K562 (cell line): Measurements from ENCODE around the gene EMX1. TPM values are rescaled to one million over a fixed set of nuclear protein-coding genes. Genes with fewer than 3 reads are reported as not detected.

Experiments used
- ATAC-seq: fragments of 200-7000 bp; cut with Tn5 transposase; 3 replicates; pipeline ENCODE4 v1.9.1; 2020; ENCODE audit warnings: moderate library complexity
- Bru-seq: library from RNA; stranded (reverse); fragments of 400-500 nt; gene quantifications from one replicate; lab custom pipeline; 2021; lab: Mats Ljungman, UMichigan
- BruChase-seq, 2 experiments: library from RNA; stranded (reverse); fragments of 400-500 nt; gene quantifications; one replicate each; lab custom pipeline; 2021; lab: Mats Ljungman, UMichigan
- BruUV-seq: library from RNA; stranded (reverse); fragments of 400-500 nt; replicated peaks from 2 replicates; lab custom pipeline; 2021; lab: Mats Ljungman, UMichigan
- CTCF ChIA-PET: fragments of 300-600 bp; formaldehyde crosslinking; extraction: SDS; loops from one replicate; lab custom pipeline; 2021; ENCODE audit warnings: low intra/inter-chr PET ratio; lab: Yijun Ruan, JAX
- POLR2A ChIA-PET: fragments of 300-600, 350-650 bp; sonication (Branson Sonifier 250); formaldehyde crosslinking; extraction: SDS; loops from one replicate; lab custom pipeline; 2021; ENCODE audit warnings: antibody characterized with exemption, inconsistent platforms; lab: Yijun Ruan, JAX
- DNase-seq, 4 experiments: peaks; one replicate each; pipeline versions ENCODE4 v3.0.0 to v3.0.0-alpha.2; 2011 to 2018; ENCODE audit warnings: low spot score in 3 of 4, mixed read lengths in 3 of 4; ENCODE audit errors: extremely low read depth in 1 of 4
- FAIRE-seq: peaks from 2 replicates; lab custom pipeline; 2011; peaks lifted over from hg19 to GRCh38; lab: Jason Lieb, UNC
- H2AFZ ChIP-seq: 2 replicates; pipeline ENCODE4 v1.6.0; 2011; ENCODE audit warnings: low read depth, low read length, control low read depth, inconsistent platforms
- H3K27ac ChIP-seq: fragments of 200-600 bp; 3 replicates; pipeline ENCODE4 v1.8.0; 2011; ENCODE audit warnings: low read depth, mild to moderate bottlenecking, control low read depth, inconsistent platforms, low read length, moderate library complexity, mixed read lengths; ENCODE audit errors: extremely low read depth
- H3K27me3 ChIP-seq, 2 experiments: fragments of 300-600 bp in 1 of 2; 2 replicates in 1 of 2; 3 replicates in 1 of 2; pipeline versions ENCODE4 v1.6.0 to v1.8.0; 2011; ENCODE audit warnings: inconsistent platforms in 2 of 2, low read length in 2 of 2, mild to moderate bottlenecking in 1 of 2, mixed read lengths in 1 of 2, moderate library complexity in 1 of 2; ENCODE audit not compliant: control insufficient read depth in 2 of 2, insufficient read depth in 2 of 2
- H3K36me3 ChIP-seq: fragments of 300-600 bp; 3 replicates; pipeline ENCODE4 v1.8.0; 2011; ENCODE audit warnings: mild to moderate bottlenecking, low read length, inconsistent platforms; ENCODE audit not compliant: control insufficient read depth, insufficient read depth
- H3K4me1 ChIP-seq, 2 experiments: fragments of 200-600 bp in 1 of 2; replicated peaks in 1 of 2; 2 replicates in 1 of 2; 3 replicates in 1 of 2; pipeline versions ENCODE4 v1.5.1 to v1.8.0; 2011; ENCODE audit warnings: inconsistent platforms in 2 of 2, low read length in 2 of 2, mild to moderate bottlenecking in 1 of 2, mixed read lengths in 1 of 2, moderate library complexity in 1 of 2; ENCODE audit not compliant: control insufficient read depth in 2 of 2, insufficient read depth in 2 of 2
- H3K4me2 ChIP-seq: 2 replicates; pipeline ENCODE4 v1.6.1; 2011; ENCODE audit warnings: low read length, control low read depth, inconsistent platforms, mixed read lengths; ENCODE audit not compliant: insufficient read depth
- H3K4me3 ChIP-seq: fragments of 200-600 bp; sonication (generic), shearing (Covaris generic); 2 replicates; pipeline ENCODE4 v1.5.1; 2016; ENCODE audit warnings: control low read depth, inconsistent platforms
- H3K79me2 ChIP-seq: fragments of 200-600 bp; 3 replicates; pipeline ENCODE4 v1.8.0; 2011; ENCODE audit warnings: low read length, inconsistent platforms; ENCODE audit not compliant: control insufficient read depth, insufficient read depth
- H3K9ac ChIP-seq, 2 experiments: 2 replicates each; pipeline versions ENCODE4 v1.6.0 to v1.6.1; 2011; ENCODE audit warnings: low read depth in 2 of 2, low read length in 2 of 2, control low read depth in 1 of 2, inconsistent platforms in 1 of 2, mild to moderate bottlenecking in 1 of 2, mixed read lengths in 1 of 2; ENCODE audit not compliant: insufficient read depth in 1 of 2
- H3K9me1 ChIP-seq: one replicate; pipeline ENCODE4 v1.6.0; 2011; ENCODE audit warnings: inconsistent platforms, mild to moderate bottlenecking, low read length, moderate library complexity; ENCODE audit not compliant: control insufficient read depth, insufficient read depth
- H3K9me3 ChIP-seq: replicated peaks from 2 replicates; pipeline ENCODE4 v1.5.1; 2011; ENCODE audit warnings: low read depth, low read length, inconsistent platforms; ENCODE audit not compliant: control insufficient read depth, insufficient read depth
- H4K20me1 ChIP-seq: replicated peaks from 2 replicates; pipeline ENCODE4 v1.6.1; 2011; ENCODE audit warnings: low read length, inconsistent platforms, mixed read lengths; ENCODE audit not compliant: control insufficient read depth, insufficient read depth
- KDM2B ChIP-seq: fragments of 250-450 bp; sonication (Bioruptor Pico); IDR thresholded peaks from 2 replicates; pipeline ENCODE4 v1.8.0; 2021; ENCODE audit warnings: mild to moderate bottlenecking, moderate library complexity
- NEUROD1 ChIP-seq: fragments of 150-350 bp; IDR thresholded peaks from 2 replicates; pipeline ENCODE4 v1.6.1; 2014; ENCODE audit warnings: borderline replicate concordance, low read length, low read depth; ENCODE audit not compliant: partially characterized antibody
- POLR2G ChIP-seq: fragments of 200-400 bp; formaldehyde crosslinking; IDR thresholded peaks from 2 replicates; pipeline ENCODE4 v1.6.1; 2017; ENCODE audit warnings: low read depth, mild to moderate bottlenecking, antibody characterized with exemption, low read length, moderate library complexity
- PRPF4 ChIP-seq: fragments of 200-400 bp; formaldehyde crosslinking; IDR thresholded peaks from one replicate; pipeline ENCODE4 v1.6.1; 2017; ENCODE audit warnings: low read length, low read depth, mild to moderate bottlenecking; ENCODE audit not compliant: insufficient read depth, poor library complexity, severe bottlenecking
- ZBTB17 ChIP-seq: fragments of 450-650 bp; formaldehyde crosslinking; IDR thresholded peaks from 2 replicates; pipeline ENCODE4 v1.4.0; 2020; ENCODE audit warnings: mild to moderate bottlenecking
- ZSCAN32 ChIP-seq: fragments of 450-650 bp; formaldehyde crosslinking; IDR thresholded peaks from 2 replicates; pipeline ENCODE4 v1.4.0; 2020; ENCODE audit warnings: mild to moderate bottlenecking, moderate library complexity
- WGBS: fragments of 100-300 bp; shearing (Covaris generic); methylation state at CpG from one replicate; pipeline ENCODE4 v1.1.6; 2016; ENCODE audit warnings: low coverage, mixed read lengths; ENCODE audit not compliant: insufficient coverage; ENCODE audit errors: missing lambda C conversion rate; 5-methylcytosine and 5-hydroxymethylcytosine counted together
- in situ Hi-C: fragments of 300-500 bp; cut with MboI; formaldehyde crosslinking; loops from 4 replicates; pipeline ENCODE4 v1.15.0; 2018; ENCODE audit warnings: inconsistent platforms, mixed read lengths
- intact Hi-C: fragments of 100-400 bp; cut with micrococcal nuclease; formaldehyde crosslinking; loops from 2 replicates; pipeline ENCODE4 v1.14.2; 2022
- long read RNA-seq, 3 experiments: library from polyadenylated mRNA in 2 of 3; library from RNA in 1 of 3; unstranded in 2 of 3; stranded (forward) in 1 of 3; transcript quantifications; one replicate each; pipeline ENCODE4 v2.0.0, GENCODE V29; 2019 to 2022
- polyA minus RNA-seq, 3 experiments: library from RNA; depleted of rRNA, polyadenylated mRNA; stranded (reverse); fragments of >200 nt; gene quantifications; 2 replicates each; pipeline ENCODE4 v1.2.3, GENCODE V29; 2011
- polyA plus RNA-seq, 8 experiments: library from polyadenylated mRNA; depleted of rRNA in 4 of 8; stranded (reverse) in 5 of 8; unstranded in 3 of 8; fragments of >200 nt; fragmentation: Nextera tagmentation in 2 of 8; fragmentation: Illumina TruSeq in 1 of 8; extraction: Ambion mirVana in 2 of 8; extraction: Trizol in 1 of 8; gene quantifications; 2 replicates each; pipeline versions ENCODE4 v1.2.1 to v1.2.3, GENCODE V29; 2011 to 2014; ENCODE audit warnings: inconsistent platforms in 1 of 8, missing spikeins in 1 of 8
- total RNA-seq, 7 experiments: library from RNA; depleted of rRNA in 6 of 7; stranded (reverse); fragments of >200 nt in 6 of 7; fragmentation: Illumina TruSeq in 2 of 7; extraction: Trizol in 2 of 7; gene quantifications; 2 replicates each; pipeline versions ENCODE4 v1.2.1 to v1.2.3, GENCODE V29; 2011 to 2021; ENCODE audit warnings: low replicate concordance in 1 of 7
- TF ChIP-seq, protein P1 (sequence below): fragments of 200-800 bp; sonication (Bioruptor generic); IDR thresholded peaks from 2 replicates; pipeline ENCODE4 v1.6.1; 2017; ENCODE audit warnings: missing genetic modification characterization, missing compliant biosample characterization
- TF ChIP-seq, protein P2 (sequence below): fragments of 200-400 bp; formaldehyde crosslinking; IDR thresholded peaks from 2 replicates; pipeline ENCODE4 v1.6.1; 2017; ENCODE audit warnings: mild to moderate bottlenecking, low read depth, low read length, moderate library complexity
- TF ChIP-seq, protein P3 (sequence below), 2 experiments: IDR thresholded peaks; 2 replicates each; pipeline ENCODE4 v1.6.1; 2011; ENCODE audit warnings: borderline replicate concordance in 1 of 2, control low read depth in 1 of 2, low read depth in 1 of 2, low read length in 1 of 2, mild to moderate bottlenecking in 1 of 2, mixed read lengths in 1 of 2, moderate library complexity in 1 of 2; ENCODE audit not compliant: insufficient read depth in 1 of 2, insufficient read length in 1 of 2, poor library complexity in 1 of 2, severe bottlenecking in 1 of 2; ENCODE audit errors: extremely low read depth in 1 of 2

Gene EMX1
- 0.28 TPM in 1 of 2 replicates, not detected in the other for total RNA-seq (2011; cell fraction: chromatin; rRNA removed; ENCODE audit: low replicate concordance)
- total RNA-seq (2011; cell fraction: nucleolus; rRNA removed): 0.17 TPM in 1 of 2 replicates, not detected in the other
- not detected in 2 replicates for total RNA-seq (2011; cell fraction: nucleoplasm; rRNA removed)
- total RNA-seq (2014; rRNA removed): 0.20 and 0.32 TPM in 2 replicates
- not detected in 2 replicates for total RNA-seq (2014; rRNA removed; fragmentation: Illumina TruSeq; extraction: Trizol)
- total RNA-seq (2015; rRNA removed; fragmentation: Illumina TruSeq; extraction: Trizol): not detected in 2 replicates
- total RNA-seq (2021): 0.18 TPM in 1 of 2 replicates, not detected in the other
- 0.10 and 0.22 TPM in 2 replicates for polyA plus RNA-seq (2011; rRNA removed)
- 0.07 and 0.16 TPM in 2 replicates for polyA plus RNA-seq (2011; cell fraction: cytosol; rRNA removed)
- 0.11 and 0.21 TPM in 2 replicates for polyA plus RNA-seq (2011; cell fraction: nucleus; rRNA removed)
- polyA plus RNA-seq (2012): 0.04 and 0.11 TPM in 2 replicates
- not detected in 2 replicates for polyA plus RNA-seq (2014; fragmentation: Illumina TruSeq; extraction: Trizol)
- polyA plus RNA-seq (2014; fragmentation: Nextera tagmentation; extraction: Ambion mirVana): not detected
- 0.21 TPM in 1 of 2 replicates, not detected in the other for polyA plus RNA-seq (2014; rRNA removed)
- not detected in 2 replicates for polyA minus RNA-seq (2011; rRNA and poly(A)+ RNA removed)
- not detected in 2 replicates for polyA minus RNA-seq (2011; cell fraction: cytosol; rRNA and poly(A)+ RNA removed)
- polyA minus RNA-seq (2011; cell fraction: nucleus; rRNA and poly(A)+ RNA removed): 0.27 and 0.33 TPM in 2 replicates
- percentile 28 among the genes with signal in this experiment for Bru-seq, nascent RNA
- BruChase-seq, experiment 1, labeled RNA remaining after a 2-hour chase: percentile 12 among the genes with signal in this experiment
- BruChase-seq, experiment 2, labeled RNA remaining after a 6-hour chase: not detected
- long read RNA-seq, experiment 1: 0 reads
- long read RNA-seq, experiment 2: 0 reads
- long read RNA-seq, experiment 3: 0 reads

DNA sequence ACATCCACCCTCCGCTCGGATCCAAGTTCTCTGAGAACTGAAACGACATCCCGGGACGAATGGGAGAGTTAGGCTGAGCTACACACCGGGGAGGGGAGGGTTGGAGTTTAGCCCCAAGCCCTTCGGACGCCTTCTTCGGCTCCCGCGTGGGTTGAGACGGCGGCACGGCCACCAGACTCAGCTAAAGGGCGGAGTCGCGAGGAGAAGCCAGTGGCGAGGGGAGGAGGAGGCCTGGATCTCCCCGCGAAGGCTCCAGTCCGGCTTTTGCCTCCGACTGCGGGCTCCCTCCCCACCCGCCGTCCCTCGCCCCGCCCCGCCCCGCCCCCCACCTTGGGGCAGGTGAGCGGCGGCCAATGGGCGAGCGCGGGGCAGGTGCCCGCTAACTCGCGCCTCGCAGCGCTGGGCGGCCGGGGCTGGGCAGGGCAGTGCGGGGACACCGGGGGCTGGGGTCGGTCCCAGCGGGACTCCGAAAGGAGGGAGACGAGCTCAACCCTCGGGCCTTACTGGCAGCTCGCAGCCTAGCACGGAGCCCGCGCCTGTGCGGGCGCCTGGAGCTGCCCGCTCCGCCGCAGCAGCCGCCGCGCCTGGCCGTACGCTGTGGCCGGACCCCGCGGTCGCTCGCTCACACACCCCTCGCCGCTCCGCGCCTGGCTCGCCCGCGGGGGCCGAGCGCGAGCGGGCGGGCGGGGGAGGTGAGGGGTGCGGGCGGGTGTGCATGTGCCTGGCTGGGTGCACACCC is at the start of gene EMX1:
Gene EMX1 (plus strand): TSS at position 382 of the 739 bp plus-strand sequence. CDS start 334 bp downstream, at position 716.
- DNase-seq: peak; percentile 72 to 95 (median 91)
- FAIRE-seq: no peak
- Histone ChIP-seq H3K36me3 (no peaks in the 10 kb centered on the region), H3K4me2 (peak within 1 kb of the TSS; percentile 54), H2AFZ (peak within 1 kb of the TSS; percentile 84), H3K9ac (peak within 1 kb of the TSS in 1 of 2 experiments; percentile 83; a peak in 2 of 4 replicates), H3K4me1 (peaks cover 0 to 53% of the 10 kb centered on the region in 2 experiments; a peak in 3 of 5 replicates), H3K9me3 (no peaks in the 10 kb centered on the region), H3K79me2 (no peaks in the 10 kb centered on the region), H3K27me3 (peaks cover 72 to 80% of the 10 kb centered on the region in 2 experiments), H3K27ac (no peak within 1 kb of the TSS), H3K9me1 (no peaks in the 10 kb centered on the region), H4K20me1 (peaks cover 34% of the 10 kb centered on the region; the same call in 1 of the 2 replicates), H3K4me3 (peak within 1 kb of the TSS; percentile 29; the same call in 1 of the 2 replicates)
- 3% methylated on average over 40 of the region's 82 CpGs for WGBS
- CTCF ChIA-PET: no interaction called here
- in situ Hi-C loops (no loop called here), intact Hi-C loops (no loop called here)
- no TSS peak for BruUV-seq
- peak; percentile 87 for ATAC-seq
- POLR2A ChIA-PET: interaction anchor here (0.9 to 1.2 kb wide), 3 partner anchors 9 to 24 kb away, joined by 3 to 4 read pairs (median 4); no protein-coding TSS in a partner anchor
- TF ChIP-seq KDM2B (CRISPR knock-in tag) (0 out of 2 replicates have a peak, but pooled peaks have one; percentile 29), ZBTB17 (CRISPR knock-in tag) (no peak), ZSCAN32 (CRISPR knock-in tag) (no peak), NEUROD1 (peak; percentile 80), POLR2G (0 out of 2 replicates have a peak, but pooled peaks have one; percentile 23), PRPF4 (no peak)
- TF ChIP-seq, protein P1, sequence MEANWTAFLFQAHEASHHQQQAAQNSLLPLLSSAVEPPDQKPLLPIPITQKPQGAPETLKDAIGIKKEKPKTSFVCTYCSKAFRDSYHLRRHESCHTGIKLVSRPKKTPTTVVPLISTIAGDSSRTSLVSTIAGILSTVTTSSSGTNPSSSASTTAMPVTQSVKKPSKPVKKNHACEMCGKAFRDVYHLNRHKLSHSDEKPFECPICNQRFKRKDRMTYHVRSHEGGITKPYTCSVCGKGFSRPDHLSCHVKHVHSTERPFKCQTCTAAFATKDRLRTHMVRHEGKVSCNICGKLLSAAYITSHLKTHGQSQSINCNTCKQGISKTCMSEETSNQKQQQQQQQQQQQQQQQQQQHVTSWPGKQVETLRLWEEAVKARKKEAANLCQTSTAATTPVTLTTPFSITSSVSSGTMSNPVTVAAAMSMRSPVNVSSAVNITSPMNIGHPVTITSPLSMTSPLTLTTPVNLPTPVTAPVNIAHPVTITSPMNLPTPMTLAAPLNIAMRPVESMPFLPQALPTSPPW (CRISPR knock-in tag): peak; percentile 66
- TF ChIP-seq, protein P2, sequence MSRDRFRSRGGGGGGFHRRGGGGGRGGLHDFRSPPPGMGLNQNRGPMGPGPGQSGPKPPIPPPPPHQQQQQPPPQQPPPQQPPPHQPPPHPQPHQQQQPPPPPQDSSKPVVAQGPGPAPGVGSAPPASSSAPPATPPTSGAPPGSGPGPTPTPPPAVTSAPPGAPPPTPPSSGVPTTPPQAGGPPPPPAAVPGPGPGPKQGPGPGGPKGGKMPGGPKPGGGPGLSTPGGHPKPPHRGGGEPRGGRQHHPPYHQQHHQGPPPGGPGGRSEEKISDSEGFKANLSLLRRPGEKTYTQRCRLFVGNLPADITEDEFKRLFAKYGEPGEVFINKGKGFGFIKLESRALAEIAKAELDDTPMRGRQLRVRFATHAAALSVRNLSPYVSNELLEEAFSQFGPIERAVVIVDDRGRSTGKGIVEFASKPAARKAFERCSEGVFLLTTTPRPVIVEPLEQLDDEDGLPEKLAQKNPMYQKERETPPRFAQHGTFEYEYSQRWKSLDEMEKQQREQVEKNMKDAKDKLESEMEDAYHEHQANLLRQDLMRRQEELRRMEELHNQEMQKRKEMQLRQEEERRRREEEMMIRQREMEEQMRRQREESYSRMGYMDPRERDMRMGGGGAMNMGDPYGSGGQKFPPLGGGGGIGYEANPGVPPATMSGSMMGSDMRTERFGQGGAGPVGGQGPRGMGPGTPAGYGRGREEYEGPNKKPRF: no peak
- TF ChIP-seq, protein P3, sequence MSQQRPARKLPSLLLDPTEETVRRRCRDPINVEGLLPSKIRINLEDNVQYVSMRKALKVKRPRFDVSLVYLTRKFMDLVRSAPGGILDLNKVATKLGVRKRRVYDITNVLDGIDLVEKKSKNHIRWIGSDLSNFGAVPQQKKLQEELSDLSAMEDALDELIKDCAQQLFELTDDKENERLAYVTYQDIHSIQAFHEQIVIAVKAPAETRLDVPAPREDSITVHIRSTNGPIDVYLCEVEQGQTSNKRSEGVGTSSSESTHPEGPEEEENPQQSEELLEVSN (IDR thresholded peaks at IDR 0.05; ENCODE audit: borderline replicate concordance in 1 of 2, extremely low read depth in 1 of 2, insufficient read depth in 1 of 2, insufficient read length in 1 of 2, low read depth in 1 of 2, low read length in 1 of 2, poor library complexity in 1 of 2, severe bottlenecking in 1 of 2): peak; percentile 26 to 65
